Prostate gland (tissue), 2 donors: ENCODE measurements around the gene WDFY4. TPM values are rescaled to one million over a fixed set of nuclear protein-coding genes. Genes with fewer than 3 reads are reported as not detected.

Experiments used
- DNase-seq: peaks from one replicate; pipeline ENCODE4 v3.0.0-alpha.2; 2019; ENCODE audit warnings: low spot score
- H3K27ac ChIP-seq, 2 donors: fragments of 200-600 bp; sonication (generic); 2 replicates each; pipeline ENCODE4 v1.5.1; 2017 to 2019
- H3K27me3 ChIP-seq: fragments of 200-600 bp; sonication (generic); replicated peaks from 2 replicates; pipeline ENCODE4 v1.5.1; 2019; ENCODE audit not compliant: insufficient read depth
- H3K36me3 ChIP-seq, 2 donors: fragments of 200-600 bp; sonication (generic); 1 replicate in 1 of 2; 2 replicates in 1 of 2; pipeline versions ENCODE4 v1.5.1 to v1.8.1; 2017 to 2019
- H3K4me1 ChIP-seq: fragments of 200-600 bp; sonication (generic); replicated peaks from 2 replicates; pipeline ENCODE4 v1.5.1; 2019
- H3K4me3 ChIP-seq, 2 donors: fragments of 200-600 bp; sonication (generic); 2 replicates each; pipeline ENCODE4 v1.5.1; 2017 to 2019
- H3K9me3 ChIP-seq: fragments of 200-600 bp; sonication (generic); 2 replicates; pipeline ENCODE4 v1.5.1; 2017
- POLR2A ChIP-seq: fragments of 450-650 bp; IDR thresholded peaks from one replicate; pipeline ENCODE4 v1.6.1; 2016; ENCODE audit warnings: antibody characterized with exemption, mild to moderate bottlenecking
- POLR2AphosphoS5 ChIP-seq: sonication (generic); formaldehyde crosslinking; IDR thresholded peaks from one replicate; pipeline ENCODE4 v1.6.1; 2017; ENCODE audit warnings: antibody characterized with exemption
- WGBS: methylation state at CpG from one replicate; pipeline ENCODE4 v1.1.5; 2018; 5-methylcytosine and 5-hydroxymethylcytosine counted together
- intact Hi-C: fragments of 100-400 bp; cut with DNase I; formaldehyde crosslinking; loops from one replicate; pipeline ENCODE4 v1.14.2; 2022
- total RNA-seq, 2 donors: library from RNA; depleted of rRNA; stranded (reverse); fragments of >200 nt; gene quantifications; one replicate each; pipeline ENCODE4 v1.1.0, GENCODE V29; 2016
- TF ChIP-seq, protein P1 (sequence below), 4 experiments: fragments of 200-600 bp in 2 of 4; fragments of 450-650 bp in 2 of 4; sonication (generic) in 2 of 4; IDR thresholded peaks; 1 replicate in 3 of 4; 2 replicates in 1 of 4; pipeline ENCODE4 v1.5.1; 2016 to 2019; ENCODE audit warnings: antibody characterized with exemption in 4 of 4, mild to moderate bottlenecking in 2 of 4, moderate library complexity in 2 of 4

WDFY4 gene
- total RNA-seq, 2 donors from 2014 or later: 0.59 to 5.7 TPM

DNA sequence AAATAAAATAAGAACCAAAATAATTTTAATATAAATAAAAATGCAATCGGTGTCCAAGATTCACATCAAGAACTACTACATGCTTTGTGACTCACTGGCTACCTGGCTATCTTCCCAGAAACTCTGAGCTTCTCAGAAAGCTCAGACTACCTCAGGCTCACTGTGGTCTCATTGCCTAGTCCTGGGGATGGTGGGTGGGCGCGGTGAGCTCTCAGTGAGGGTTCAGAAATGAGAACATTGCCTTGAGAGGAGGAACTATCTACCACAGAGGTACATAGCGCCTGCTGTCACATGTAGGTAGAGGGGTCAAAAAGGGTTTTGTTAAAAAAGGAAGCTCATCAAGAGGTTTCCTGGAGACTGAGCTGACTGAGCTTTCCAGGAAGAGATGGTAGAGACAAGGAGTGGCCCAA, 108.0 kb downstream of the WDFY4 start:
- H3K9me3 ChIP-seq: no peaks in the 10 kb centered on the region
- no peaks in the 10 kb centered on the region for H3K36me3 ChIP-seq
- H3K27ac ChIP-seq: no peak overlapping the region
- no peaks in the 10 kb centered on the region for H3K27me3 ChIP-seq
- H3K4me3 ChIP-seq: no peak overlapping the region
- intact Hi-C loops: no loop called here
- DNase-seq: no peak
- no peaks in the 10 kb centered on the region for H3K4me1 ChIP-seq
- TF ChIP-seq, protein P1, sequence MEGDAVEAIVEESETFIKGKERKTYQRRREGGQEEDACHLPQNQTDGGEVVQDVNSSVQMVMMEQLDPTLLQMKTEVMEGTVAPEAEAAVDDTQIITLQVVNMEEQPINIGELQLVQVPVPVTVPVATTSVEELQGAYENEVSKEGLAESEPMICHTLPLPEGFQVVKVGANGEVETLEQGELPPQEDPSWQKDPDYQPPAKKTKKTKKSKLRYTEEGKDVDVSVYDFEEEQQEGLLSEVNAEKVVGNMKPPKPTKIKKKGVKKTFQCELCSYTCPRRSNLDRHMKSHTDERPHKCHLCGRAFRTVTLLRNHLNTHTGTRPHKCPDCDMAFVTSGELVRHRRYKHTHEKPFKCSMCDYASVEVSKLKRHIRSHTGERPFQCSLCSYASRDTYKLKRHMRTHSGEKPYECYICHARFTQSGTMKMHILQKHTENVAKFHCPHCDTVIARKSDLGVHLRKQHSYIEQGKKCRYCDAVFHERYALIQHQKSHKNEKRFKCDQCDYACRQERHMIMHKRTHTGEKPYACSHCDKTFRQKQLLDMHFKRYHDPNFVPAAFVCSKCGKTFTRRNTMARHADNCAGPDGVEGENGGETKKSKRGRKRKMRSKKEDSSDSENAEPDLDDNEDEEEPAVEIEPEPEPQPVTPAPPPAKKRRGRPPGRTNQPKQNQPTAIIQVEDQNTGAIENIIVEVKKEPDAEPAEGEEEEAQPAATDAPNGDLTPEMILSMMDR (IDR thresholded peaks at IDR 0.05): no peak
- TF ChIP-seq POLR2AphosphoS5 (no peak), POLR2A (no peak)
- 59% methylated on average over 4 of the region's 4 CpGs for WGBS

DNA sequence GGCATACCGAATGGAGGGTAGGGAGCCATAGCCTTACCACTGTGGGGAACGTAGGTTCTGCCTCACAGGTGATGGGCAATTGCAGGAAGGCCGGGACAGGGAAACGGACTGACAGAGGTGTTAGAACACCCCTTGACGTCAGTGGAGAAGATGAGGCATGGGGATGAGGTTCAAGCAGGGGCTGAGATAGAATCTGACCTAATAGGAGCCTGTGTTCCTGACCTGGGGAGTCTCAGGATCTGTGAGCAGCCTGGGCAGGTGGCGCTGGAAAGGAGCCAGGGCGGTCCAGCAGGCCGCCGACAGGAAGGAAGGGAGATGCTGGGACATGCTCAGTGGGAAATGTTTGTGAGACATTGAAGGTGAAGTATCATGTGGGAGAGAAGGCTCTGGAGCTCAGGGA, 109.4 kb downstream of the WDFY4 start:
- TF ChIP-seq POLR2AphosphoS5 (no peak), POLR2A (no peak)
- TF ChIP-seq, protein P1 (IDR thresholded peaks at IDR 0.05): no peak
- WGBS: 68% methylated on average over 9 of the region's 9 CpGs
- H3K27ac ChIP-seq: no peak overlapping the region
- DNase-seq: no peak
- intact Hi-C loops: no loop called here
- H3K9me3 ChIP-seq: no peaks in the 10 kb centered on the region
- H3K4me1 ChIP-seq: no peaks in the 10 kb centered on the region
- no peaks in the 10 kb centered on the region for H3K36me3 ChIP-seq
- H3K27me3 ChIP-seq: no peaks in the 10 kb centered on the region
- no peak overlapping the region for H3K4me3 ChIP-seq

DNA sequence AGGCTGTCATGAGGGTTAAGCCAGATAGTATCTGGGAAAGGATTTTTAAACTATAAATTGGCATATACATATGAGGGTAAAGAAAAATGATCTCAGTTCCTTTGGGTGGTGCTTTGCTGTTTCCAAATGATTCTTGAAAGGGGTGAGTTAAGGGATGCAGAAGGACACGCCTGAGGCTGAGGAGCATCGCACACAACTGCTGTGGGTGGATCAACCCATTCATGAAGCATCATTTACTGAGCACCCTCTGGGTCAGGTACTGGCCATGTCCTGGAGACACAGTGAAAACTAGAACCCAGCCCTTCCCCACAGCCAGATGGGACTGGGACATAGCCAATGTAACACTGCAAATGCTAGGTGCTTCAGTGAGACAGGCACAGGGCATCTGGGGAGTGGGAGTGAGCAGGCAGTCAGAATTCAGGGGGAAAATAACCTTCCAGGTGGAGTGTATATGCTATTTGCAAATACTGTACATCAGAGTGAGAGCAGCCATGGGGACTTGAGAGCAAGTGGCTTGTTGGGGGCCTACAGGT, 112.1 kb downstream of the WDFY4 start:
- Histone ChIP-seq H3K27me3 (no peaks in the 10 kb centered on the region), H3K4me3 (no peak overlapping the region), H3K4me1 (no peaks in the 10 kb centered on the region), H3K9me3 (no peaks in the 10 kb centered on the region), H3K36me3 (no peaks in the 10 kb centered on the region), H3K27ac (no peak overlapping the region)
- no peak for TF ChIP-seq POLR2A
- TF ChIP-seq, protein P1 (IDR thresholded peaks at IDR 0.05): no peak
- TF ChIP-seq POLR2AphosphoS5: no peak
- DNase-seq: no peak
- intact Hi-C loops: no loop called here
- 94% methylated on average over 2 of the region's 2 CpGs for WGBS

DNA sequence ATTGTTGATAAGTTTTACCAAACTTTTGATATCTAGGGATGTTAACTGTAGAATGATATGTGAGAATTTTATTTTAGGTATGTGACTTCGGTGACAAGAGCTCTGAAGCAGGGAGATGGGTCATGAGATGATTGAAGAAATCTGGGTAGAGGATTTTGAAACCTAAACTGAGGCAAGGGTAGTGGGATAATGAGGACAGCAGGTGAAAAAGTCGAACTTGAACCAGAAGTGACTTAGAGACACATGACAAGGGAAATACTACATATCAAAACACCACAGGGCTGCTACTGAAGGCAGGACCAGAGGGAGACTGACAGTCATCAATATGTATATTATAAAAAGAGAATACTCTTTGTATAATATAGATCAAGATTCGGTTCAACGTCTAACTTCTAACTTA, 113.2 kb downstream of the WDFY4 start:
- TF ChIP-seq POLR2AphosphoS5 (no peak), POLR2A (no peak)
- TF ChIP-seq, protein P1 (IDR thresholded peaks at IDR 0.05): no peak
- Histone ChIP-seq H3K4me3 (no peak overlapping the region), H3K9me3 (no peaks in the 10 kb centered on the region), H3K27ac (no peak overlapping the region), H3K36me3 (no peaks in the 10 kb centered on the region), H3K27me3 (no peaks in the 10 kb centered on the region), H3K4me1 (no peaks in the 10 kb centered on the region)
- intact Hi-C loops: no loop called here
- WGBS: 93% methylated on average over 4 of the region's 4 CpGs
- DNase-seq: no peak

DNA sequence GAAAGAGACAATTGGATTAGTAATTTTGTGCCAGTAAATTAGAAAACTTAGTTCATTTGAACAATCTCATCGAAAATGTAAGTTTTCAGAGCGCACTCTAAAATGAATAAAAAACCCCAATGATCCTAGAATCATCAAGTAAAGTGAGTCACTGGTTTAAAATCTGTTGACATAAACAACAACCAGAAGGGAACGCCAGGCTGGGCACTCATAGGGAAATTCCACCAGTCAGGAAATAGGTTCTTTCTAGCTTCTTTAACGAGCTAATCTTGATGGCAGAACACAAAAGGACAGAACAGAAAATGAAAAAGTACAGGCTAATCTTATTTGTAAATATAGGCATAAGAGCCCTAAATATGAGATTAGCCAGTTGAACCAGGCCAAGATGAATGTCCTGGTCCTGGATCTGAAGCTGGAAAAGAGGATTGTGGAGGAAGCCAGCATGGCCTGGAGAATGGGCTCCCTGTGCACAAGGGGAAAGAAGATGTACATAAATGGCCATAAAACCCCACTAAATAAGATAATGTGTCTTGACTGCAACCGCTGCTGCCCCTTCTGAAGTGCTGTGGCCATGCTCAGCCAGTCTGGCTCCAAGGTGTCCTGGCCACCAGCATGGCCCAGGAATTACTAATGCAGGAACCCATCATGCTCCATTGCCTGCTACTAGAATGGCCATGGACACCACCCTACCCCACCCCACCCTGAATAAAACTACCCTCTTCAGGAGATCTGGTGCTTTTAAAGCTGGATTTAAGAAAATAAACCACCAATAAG, 114.0 kb downstream of the WDFY4 start:
- 58% methylated on average over 5 of the region's 5 CpGs for WGBS
- intact Hi-C loops: no loop called here
- H3K27ac ChIP-seq: no peak overlapping the region

More for the DNA sequence above, 114.0 kb downstream of the WDFY4 start:
- H3K9me3 ChIP-seq: no peaks in the 10 kb centered on the region
- no peaks in the 10 kb centered on the region for H3K36me3 ChIP-seq
- no peak overlapping the region for H3K4me3 ChIP-seq
- H3K4me1 ChIP-seq: no peaks in the 10 kb centered on the region
- H3K27me3 ChIP-seq: no peaks in the 10 kb centered on the region
- no peak for TF ChIP-seq POLR2A
- no peak for TF ChIP-seq POLR2AphosphoS5
- TF ChIP-seq, protein P1 (IDR thresholded peaks at IDR 0.05): no peak
- no peak for DNase-seq
